Cardiac fibroblast (primary cell): Measurements from ENCODE around the gene DAB2.

ENCODE experiments used
- DNase-seq, 2 donors: peaks; one replicate each; pipeline versions ENCODE4 v3.0.0 to v3.0.0-alpha.2; 2010; ENCODE audit warnings: low read depth in 2 of 2
- H3K4me3 ChIP-seq, 2 donors: replicated peaks in 1 of 2; 1 replicate in 1 of 2; 2 replicates in 1 of 2; pipeline ENCODE4 v1.5.1; 2011; ENCODE audit warnings: low read depth in 2 of 2, low read length in 2 of 2, mild to moderate bottlenecking in 2 of 2, moderate library complexity in 1 of 2
- TF ChIP-seq, protein P1 (sequence below): IDR thresholded peaks from one replicate; pipeline ENCODE4 v1.5.1; 2011; ENCODE audit warnings: low read depth, mild to moderate bottlenecking, low read length, inconsistent platforms

Gene DAB2

DNA sequence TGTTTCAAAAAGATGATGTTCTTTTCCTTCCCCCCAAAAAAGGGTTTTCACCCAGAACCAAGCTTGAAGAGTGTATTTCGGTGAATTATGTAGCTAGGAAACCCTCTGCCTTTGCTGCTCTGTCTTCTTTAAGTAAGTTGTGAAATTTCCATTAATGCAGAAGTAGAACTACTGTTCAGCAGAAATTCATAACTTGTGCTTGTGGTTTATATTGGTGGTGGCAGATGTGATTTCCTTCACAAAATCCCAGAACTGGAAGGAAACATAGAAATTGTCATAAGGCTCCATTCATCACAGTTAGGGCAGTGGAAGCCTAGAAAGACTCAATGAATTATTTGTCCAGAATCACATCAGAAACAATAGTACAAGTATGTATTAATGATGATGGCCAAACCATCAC lies 42.1 kb upstream of the DAB2 start:
- no peak overlapping the region for H3K4me3 ChIP-seq
- TF ChIP-seq, protein P1, sequence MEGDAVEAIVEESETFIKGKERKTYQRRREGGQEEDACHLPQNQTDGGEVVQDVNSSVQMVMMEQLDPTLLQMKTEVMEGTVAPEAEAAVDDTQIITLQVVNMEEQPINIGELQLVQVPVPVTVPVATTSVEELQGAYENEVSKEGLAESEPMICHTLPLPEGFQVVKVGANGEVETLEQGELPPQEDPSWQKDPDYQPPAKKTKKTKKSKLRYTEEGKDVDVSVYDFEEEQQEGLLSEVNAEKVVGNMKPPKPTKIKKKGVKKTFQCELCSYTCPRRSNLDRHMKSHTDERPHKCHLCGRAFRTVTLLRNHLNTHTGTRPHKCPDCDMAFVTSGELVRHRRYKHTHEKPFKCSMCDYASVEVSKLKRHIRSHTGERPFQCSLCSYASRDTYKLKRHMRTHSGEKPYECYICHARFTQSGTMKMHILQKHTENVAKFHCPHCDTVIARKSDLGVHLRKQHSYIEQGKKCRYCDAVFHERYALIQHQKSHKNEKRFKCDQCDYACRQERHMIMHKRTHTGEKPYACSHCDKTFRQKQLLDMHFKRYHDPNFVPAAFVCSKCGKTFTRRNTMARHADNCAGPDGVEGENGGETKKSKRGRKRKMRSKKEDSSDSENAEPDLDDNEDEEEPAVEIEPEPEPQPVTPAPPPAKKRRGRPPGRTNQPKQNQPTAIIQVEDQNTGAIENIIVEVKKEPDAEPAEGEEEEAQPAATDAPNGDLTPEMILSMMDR = no peak
- DNase-seq = no peak

DNA sequence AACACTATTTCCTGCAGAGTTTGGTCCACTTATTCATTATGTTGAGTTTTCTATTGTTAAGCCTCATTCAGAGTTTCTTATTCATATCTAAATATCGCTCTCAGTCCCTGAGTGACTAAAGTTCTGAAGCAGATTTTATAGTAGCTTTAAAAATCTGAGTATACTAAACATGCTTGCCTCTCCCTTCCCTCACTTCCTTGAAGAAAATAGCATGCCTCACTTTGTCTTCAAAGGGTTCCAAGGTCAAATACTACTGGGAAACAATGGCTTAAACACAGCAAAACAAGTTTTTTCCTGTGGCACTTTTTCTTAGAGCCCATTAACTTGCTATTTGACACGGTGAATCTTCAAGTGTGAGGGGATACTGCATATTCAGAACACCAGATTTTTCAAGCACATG lies 41.1 kb upstream of the DAB2 start:
- no peak overlapping the region for H3K4me3 ChIP-seq
- no peak for DNase-seq
- TF ChIP-seq, protein P1 = no peak

DNA sequence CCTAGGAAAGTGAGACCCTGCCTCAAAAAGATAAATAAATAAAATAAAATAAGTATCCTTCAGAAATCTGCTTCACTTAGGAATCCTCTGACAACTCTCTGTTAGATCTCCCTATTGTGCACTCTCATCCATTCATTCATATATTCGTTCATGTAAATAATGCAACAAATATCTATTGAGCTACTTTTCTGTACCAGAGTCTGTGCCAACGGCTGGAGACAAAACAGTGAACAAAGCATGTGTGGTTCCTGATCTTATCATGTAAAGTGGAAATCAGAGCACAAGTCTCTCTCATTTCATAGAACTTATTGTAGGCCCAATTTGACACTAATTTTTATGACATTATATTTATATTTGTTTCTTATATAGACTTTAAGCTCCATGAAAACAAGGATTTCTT lies 40.3 kb upstream of the DAB2 start:
- no peak for DNase-seq
- H3K4me3 ChIP-seq = no peak overlapping the region
- TF ChIP-seq, protein P1 = no peak

DNA sequence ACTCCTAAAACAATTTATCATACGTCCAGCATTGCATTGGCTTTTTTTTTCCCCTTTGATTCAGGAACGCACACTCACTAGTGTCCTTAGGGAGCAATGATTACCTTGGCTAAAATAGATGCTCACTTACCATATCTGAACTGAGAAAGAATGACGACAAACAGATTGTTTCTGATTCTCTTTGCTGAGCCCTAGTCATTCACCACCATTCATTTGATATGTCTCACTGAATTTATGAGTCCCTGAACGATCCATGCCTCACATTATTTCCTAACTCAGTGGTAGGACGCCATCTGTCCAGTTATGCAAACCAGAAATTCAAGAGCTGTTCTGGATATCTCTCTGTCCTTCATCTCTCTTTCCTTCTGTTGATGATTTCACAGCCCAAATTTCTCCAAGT lies 39.3 kb upstream of the DAB2 start:
- TF ChIP-seq, protein P1 = no peak
- no peak for DNase-seq
- H3K4me3 ChIP-seq = no peak overlapping the region

DNA sequence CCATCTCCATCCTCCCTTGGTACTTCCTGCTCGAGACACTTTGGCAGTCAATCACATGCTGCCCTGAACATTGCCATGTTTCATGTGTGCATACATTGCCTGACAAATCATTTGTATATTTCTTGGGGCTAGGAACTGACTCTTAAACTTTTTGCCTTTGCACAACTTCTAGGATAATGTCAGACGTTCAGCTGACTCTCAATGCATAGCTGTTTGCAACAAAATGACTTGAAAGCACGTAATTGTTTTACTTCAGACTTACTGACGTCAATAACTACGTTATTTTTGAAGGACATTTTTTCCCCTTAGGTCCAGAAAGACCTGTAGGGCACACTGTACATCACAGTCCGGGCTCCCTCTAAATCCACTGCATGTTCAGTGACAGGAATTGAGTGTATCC lies 37.4 kb upstream of the DAB2 start:
- DNase-seq = no peak
- TF ChIP-seq, protein P1 = no peak
- no peak overlapping the region for H3K4me3 ChIP-seq

DNA sequence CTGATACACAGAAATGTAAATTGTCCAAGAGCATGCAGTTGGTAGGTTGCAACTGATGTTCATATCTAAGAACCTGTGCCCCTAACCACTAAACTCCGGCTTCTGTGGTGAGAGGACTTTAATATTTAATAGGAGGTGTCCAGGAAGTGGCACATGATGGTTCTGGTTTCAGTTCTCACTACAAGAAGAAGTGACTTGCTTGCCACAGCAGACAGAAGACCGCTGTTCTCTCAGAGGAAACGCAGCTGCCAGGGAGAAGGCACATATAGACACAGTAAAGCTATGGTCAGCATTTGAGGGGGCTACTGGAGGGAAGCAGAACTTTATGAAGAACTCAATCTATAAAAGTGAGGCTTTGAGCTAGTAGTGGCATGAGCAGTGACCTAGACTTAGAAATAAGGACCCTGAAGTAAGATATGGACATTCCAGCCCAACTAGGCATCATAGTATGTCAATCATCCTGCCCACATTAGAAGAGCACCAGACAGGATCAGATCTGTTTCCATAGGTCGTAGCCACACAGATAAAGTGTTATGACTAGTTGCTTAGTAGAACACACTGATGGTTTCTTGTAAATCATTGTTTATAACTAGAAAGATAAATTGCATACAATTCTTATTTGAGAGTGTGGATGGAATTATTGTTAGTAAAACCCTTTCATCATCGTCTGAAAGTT lies 36.4 kb upstream of the DAB2 start:
- DNase-seq = no peak
- H3K4me3 ChIP-seq = no peak overlapping the region
- TF ChIP-seq, protein P1 = no peak

DNA sequence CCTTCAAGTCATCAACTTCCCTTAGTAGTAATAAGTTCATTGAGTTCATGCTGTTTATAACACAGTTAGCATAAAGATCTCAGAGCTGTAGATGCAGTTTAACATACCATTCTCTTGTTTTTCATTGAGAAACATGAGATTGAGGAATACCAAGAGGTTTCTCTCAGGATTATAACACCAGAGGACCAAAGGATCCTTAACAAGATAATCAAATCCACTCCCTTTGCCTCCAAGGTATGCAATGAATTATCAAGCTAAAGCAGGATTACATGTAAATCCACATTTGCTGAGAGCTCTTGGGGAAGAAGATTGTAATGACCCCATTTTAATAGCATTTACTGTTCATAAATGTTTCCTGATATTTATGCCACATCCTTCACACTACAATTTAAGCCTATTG lies 35.1 kb upstream of the DAB2 start:
- H3K4me3 ChIP-seq = no peak overlapping the region
- no peak for DNase-seq
- TF ChIP-seq, protein P1 = no peak
